Gastroesophageal sphincter (tissue), 3 donors: Measurements from ENCODE around the gene LLGL2.

Experiments
- CTCF ChIP-seq, 4 experiments: fragments of 200-600 bp in 2 of 4; fragments of 450-650 bp in 2 of 4; sonication (generic) in 1 of 4; IDR thresholded peaks; one replicate each; pipeline ENCODE4 v1.5.1; 2017 to 2019; ENCODE audit warnings: antibody characterized with exemption in 4 of 4, mild to moderate bottlenecking in 2 of 4, moderate library complexity in 2 of 4
- EP300 ChIP-seq: sonication (generic); formaldehyde crosslinking; IDR thresholded peaks from one replicate; pipeline ENCODE4 v1.6.1; 2017; ENCODE audit warnings: antibody characterized with exemption, mild to moderate bottlenecking
- POLR2A ChIP-seq, 2 donors: fragments of 450-650 bp; IDR thresholded peaks; one replicate each; pipeline ENCODE4 v1.6.1; 2017; ENCODE audit warnings: antibody characterized with exemption in 2 of 2, mild to moderate bottlenecking in 2 of 2, moderate library complexity in 1 of 2
- POLR2AphosphoS5 ChIP-seq: sonication (generic); formaldehyde crosslinking; IDR thresholded peaks from one replicate; pipeline ENCODE4 v1.6.1; 2017; ENCODE audit warnings: antibody characterized with exemption

- TF ChIP-seq EP300 (no peak), CTCF (IDR thresholded peaks at IDR 0.05) (no peak), POLR2A (IDR thresholded peaks at IDR 0.05) (no peak), POLR2AphosphoS5 (no peak)
These were observed 21.6 kb downstream of the LLGL2 start for GRCh38 chr17:75547091-75547490.
